Stimulated activated naive CD8-positive, alpha-beta T cell treated with anti-CD3 and anti-CD28 coated beads, Interleukin-15, amount 100 ng/mL, for 72 hours (primary cell): ENCODE measurements around the gene SLC25A18.
"Not testable (repeated sequence)": the region's sequence is repeated elsewhere in the genome, so short reads cannot be mapped to it uniquely, and the experiment has no call there.

Source experiments
- ATAC-seq: fragments of 150-1000 bp; cut with Tn5 transposase; 2 replicates; pipeline ENCODE4 v1.10.0; 2021; ENCODE audit warnings: mild to moderate bottlenecking, moderate library complexity
- DNase-seq, 2 donors: peaks; one replicate each; pipeline ENCODE4 v3.0.0; 2021 to 2022
- H3K27ac Mint-ChIP-seq, 2 donors: one replicate each; pipeline ENCODE4 v1.8.0; 2022; ENCODE audit warnings: mild to moderate bottlenecking in 2 of 2, mixed read lengths in 2 of 2, moderate library complexity in 2 of 2
- H3K27me3 Mint-ChIP-seq: one replicate; pipeline ENCODE4 v1.8.0; 2022; ENCODE audit warnings: mixed read lengths
- H3K4me1 Mint-ChIP-seq: one replicate; pipeline ENCODE4 v1.8.0; 2022; ENCODE audit warnings: mild to moderate bottlenecking, mixed read lengths
- H3K4me3 Mint-ChIP-seq, 2 donors: one replicate each; pipeline ENCODE4 v1.8.0; 2022; ENCODE audit warnings: mild to moderate bottlenecking in 2 of 2, mixed read lengths in 2 of 2, moderate library complexity in 1 of 2
- H3K9me3 Mint-ChIP-seq, 2 donors: one replicate each; pipeline ENCODE4 v1.8.0; 2022; ENCODE audit warnings: mixed read lengths in 2 of 2

SLC25A18 gene

GRCh38 chr22:17554814-17555213 lies 8.5 kb upstream of the SLC25A18 start:
- H3K4me1 Mint-ChIP-seq = no peaks in the 10 kb centered on the region
- ATAC-seq (no peak), DNase-seq (no peak)
- no peaks in the 10 kb centered on the region for H3K9me3 Mint-ChIP-seq
- no peak overlapping the region for H3K4me3 Mint-ChIP-seq
- no peaks in the 10 kb centered on the region for H3K27me3 Mint-ChIP-seq
- no peak overlapping the region for H3K27ac Mint-ChIP-seq

- ATAC-seq = no peak
These were observed 4.1 kb upstream of the SLC25A18 start for GRCh38 chr22:17559188-17559587.

GRCh38 chr22:17563936-17564391 lies 666 bp downstream of the SLC25A18 start:
- Mint-ChIP-seq H3K27me3 (peaks cover 9% of the 10 kb centered on the region), H3K27ac (no peak overlapping the region), H3K4me1 (no peaks in the 10 kb centered on the region), H3K9me3 (no peaks in the 10 kb centered on the region), H3K4me3 (no peak overlapping the region)
- ATAC-seq (no peak), DNase-seq (no peak)

More at GRCh38 chr22:17559188-17559587, 4.1 kb upstream of the SLC25A18 start:
- H3K27me3 Mint-ChIP-seq = no peaks in the 10 kb centered on the region
- no peak for DNase-seq
- H3K27ac Mint-ChIP-seq = no peak overlapping the region
- no peaks in the 10 kb centered on the region for H3K9me3 Mint-ChIP-seq
- H3K4me1 Mint-ChIP-seq = no peaks in the 10 kb centered on the region
- no peak overlapping the region for H3K4me3 Mint-ChIP-seq

- not testable (repeated sequence) for H3K9me3 Mint-ChIP-seq, ATAC-seq, DNase-seq, H3K4me3 Mint-ChIP-seq, H3K4me1 Mint-ChIP-seq
- Mint-ChIP-seq H3K27me3 (peaks cover 23% of the 10 kb centered on the region), H3K27ac (peak overlapping the region; percentile 21 to 89)
These were observed 2.9 kb downstream of the SLC25A18 start for GRCh38 chr22:17566016-17566687.

- Mint-ChIP-seq H3K4me3 (no peak overlapping the region), H3K27ac (no peak overlapping the region), H3K4me1 (no peaks in the 10 kb centered on the region), H3K27me3 (peaks cover 24% of the 10 kb centered on the region), H3K9me3 (no peaks in the 10 kb centered on the region)
- DNase-seq (no peak), ATAC-seq (no peak)
These were observed 3.5 kb downstream of the SLC25A18 start for GRCh38 chr22:17566776-17567175.

GRCh38 chr22:17569971-17570511 lies 6.7 kb downstream of the SLC25A18 start:
- peak overlapping the region in 1 of 2 donors; percentile 74 for H3K27ac Mint-ChIP-seq
- no peak for ATAC-seq
- H3K4me1 Mint-ChIP-seq = no peaks in the 10 kb centered on the region
- H3K27me3 Mint-ChIP-seq = peaks cover 24% of the 10 kb centered on the region
- H3K9me3 Mint-ChIP-seq = no peaks in the 10 kb centered on the region
- DNase-seq = no peak
- H3K4me3 Mint-ChIP-seq = no peak overlapping the region

GRCh38 chr22:17570851-17571631 lies 7.7 kb downstream of the SLC25A18 start:
- peaks cover 22% of the 10 kb centered on the region for H3K27me3 Mint-ChIP-seq
- no peaks in the 10 kb centered on the region for H3K9me3 Mint-ChIP-seq
- no peaks in the 10 kb centered on the region for H3K4me1 Mint-ChIP-seq
- H3K4me3 Mint-ChIP-seq = no peak overlapping the region
- H3K27ac Mint-ChIP-seq = no peak overlapping the region
- DNase-seq = no peak
- ATAC-seq = no peak

- H3K4me1 Mint-ChIP-seq = no peaks in the 10 kb centered on the region
- no peak overlapping the region for H3K4me3 Mint-ChIP-seq
- H3K9me3 Mint-ChIP-seq = no peaks in the 10 kb centered on the region
- ATAC-seq (no peak), DNase-seq (no peak)
- no peak overlapping the region for H3K27ac Mint-ChIP-seq
- peaks cover 18% of the 10 kb centered on the region for H3K27me3 Mint-ChIP-seq
These were observed 11.9 kb downstream of the SLC25A18 start for GRCh38 chr22:17575151-17575550.

- no peak overlapping the region for H3K27ac Mint-ChIP-seq
- H3K9me3 Mint-ChIP-seq = no peaks in the 10 kb centered on the region
- peaks cover 13% of the 10 kb centered on the region for H3K27me3 Mint-ChIP-seq
- DNase-seq (no peak), ATAC-seq (no peak)
- H3K4me3 Mint-ChIP-seq = no peak overlapping the region
- H3K4me1 Mint-ChIP-seq = no peaks in the 10 kb centered on the region
These were observed 12.4 kb downstream of the SLC25A18 start for GRCh38 chr22:17575681-17576080.

- H3K27ac Mint-ChIP-seq = no peak overlapping the region
- DNase-seq (no peak), ATAC-seq (no peak)
- H3K9me3 Mint-ChIP-seq = no peaks in the 10 kb centered on the region
- H3K27me3 Mint-ChIP-seq = peaks cover 7% of the 10 kb centered on the region
- H3K4me3 Mint-ChIP-seq = no peak overlapping the region
- H3K4me1 Mint-ChIP-seq = no peaks in the 10 kb centered on the region
These were observed 13.2 kb downstream of the SLC25A18 start for GRCh38 chr22:17576470-17576869.

- ATAC-seq = no peak
- Mint-ChIP-seq H3K4me3 (no peak overlapping the region), H3K4me1 (no peaks in the 10 kb centered on the region), H3K27me3 (peaks cover 7% of the 10 kb centered on the region), H3K9me3 (no peaks in the 10 kb centered on the region), H3K27ac (no peak overlapping the region)
- DNase-seq = no peak
These were observed 14.9 kb downstream of the SLC25A18 start for GRCh38 chr22:17578136-17578754.

- DNase-seq (no peak), ATAC-seq (no peak)
- H3K27me3 Mint-ChIP-seq = peaks cover 7% of the 10 kb centered on the region
- H3K9me3 Mint-ChIP-seq = no peaks in the 10 kb centered on the region
- no peaks in the 10 kb centered on the region for H3K4me1 Mint-ChIP-seq
- H3K4me3 Mint-ChIP-seq = no peak overlapping the region
- H3K27ac Mint-ChIP-seq = peak overlapping the region in 1 of 2 donors; percentile 47
These were observed 16.3 kb downstream of the SLC25A18 start for GRCh38 chr22:17579535-17579981.

- ATAC-seq (no peak), DNase-seq (no peak)
- peaks cover 7% of the 10 kb centered on the region for H3K27me3 Mint-ChIP-seq
- no peak overlapping the region for H3K27ac Mint-ChIP-seq
- no peaks in the 10 kb centered on the region for H3K9me3 Mint-ChIP-seq
- no peak overlapping the region for H3K4me3 Mint-ChIP-seq
- no peaks in the 10 kb centered on the region for H3K4me1 Mint-ChIP-seq
These were observed 17.2 kb downstream of the SLC25A18 start for GRCh38 chr22:17580441-17581031.

GRCh38 chr22:17581056-17581455 lies 17.8 kb downstream of the SLC25A18 start:
- Mint-ChIP-seq H3K27me3 (peaks cover 7% of the 10 kb centered on the region), H3K4me1 (no peaks in the 10 kb centered on the region), H3K4me3 (no peak overlapping the region), H3K9me3 (no peaks in the 10 kb centered on the region), H3K27ac (no peak overlapping the region)
- DNase-seq (no peak), ATAC-seq (no peak)

GRCh38 chr22:17581631-17582030 lies 18.3 kb downstream of the SLC25A18 start:
- peaks cover 7% of the 10 kb centered on the region for H3K27me3 Mint-ChIP-seq

More at GRCh38 chr22:17581631-17582030, 18.3 kb downstream of the SLC25A18 start:
- Mint-ChIP-seq H3K4me1 (no peaks in the 10 kb centered on the region), H3K9me3 (no peaks in the 10 kb centered on the region), H3K27ac (no peak overlapping the region), H3K4me3 (no peak overlapping the region)
- ATAC-seq (no peak), DNase-seq (no peak)
